Cardiac muscle cell (in vitro differentiated cells and primary cell): ENCODE data around the gene TTC12. TPM values are rescaled to one million over a fixed set of nuclear protein-coding genes. Genes with fewer than 3 reads are reported as not detected.

Experiments used
- DNase-seq, 2 donors: peaks; one replicate each; pipeline versions ENCODE4 v3.0.0 to v3.0.0-alpha.2; 2010 to 2017; ENCODE audit warnings: low read depth in 1 of 2, low spot score in 1 of 2
- H3K27ac ChIP-seq: fragments of 200-600 bp; sonication (generic); 2 replicates; pipeline ENCODE4 v1.5.1; 2016
- H3K27me3 ChIP-seq: fragments of 200-600 bp; sonication (generic); 2 replicates; pipeline ENCODE4 v1.6.0; 2016; ENCODE audit warnings: control low read depth
- H3K36me3 ChIP-seq: fragments of 200-600 bp; sonication (generic); 2 replicates; pipeline ENCODE4 v1.5.1; 2016; ENCODE audit warnings: control low read depth
- H3K4me1 ChIP-seq: fragments of 200-600 bp; sonication (generic); 2 replicates; pipeline ENCODE4 v1.8.1; 2017; ENCODE audit warnings: low read depth, mild to moderate bottlenecking, mixed run types
- H3K4me3 ChIP-seq: fragments of 200-600 bp; sonication (generic); 2 replicates; pipeline ENCODE4 v1.5.1; 2016; ENCODE audit warnings: mild to moderate bottlenecking
- H3K9me3 ChIP-seq: fragments of 200-600 bp; sonication (generic); 2 replicates; pipeline ENCODE4 v1.5.1; 2017; ENCODE audit warnings: low read depth, mild to moderate bottlenecking, control low read depth
- polyA plus RNA-seq: library from polyadenylated mRNA; unstranded; fragments of >200 nt; fragmentation: Nextera tagmentation; extraction: Ambion mirVana; gene quantifications from 2 replicates; pipeline ENCODE4 v1.2.1, GENCODE V29; 2016
- total RNA-seq: library from RNA; depleted of rRNA; stranded (reverse); fragments of >200 nt; gene quantifications from 2 replicates; pipeline ENCODE4 v1.2.3, GENCODE V29; 2016
- TF ChIP-seq, protein P1 (sequence below): IDR thresholded peaks from 2 replicates; pipeline ENCODE4 v1.5.1; 2012; ENCODE audit warnings: low read depth, mild to moderate bottlenecking, low read length

TTC12 gene
- total and polyA plus RNA-seq, 2 experiments from 2014 or later: 19.4 to 30.5 TPM

DNA sequence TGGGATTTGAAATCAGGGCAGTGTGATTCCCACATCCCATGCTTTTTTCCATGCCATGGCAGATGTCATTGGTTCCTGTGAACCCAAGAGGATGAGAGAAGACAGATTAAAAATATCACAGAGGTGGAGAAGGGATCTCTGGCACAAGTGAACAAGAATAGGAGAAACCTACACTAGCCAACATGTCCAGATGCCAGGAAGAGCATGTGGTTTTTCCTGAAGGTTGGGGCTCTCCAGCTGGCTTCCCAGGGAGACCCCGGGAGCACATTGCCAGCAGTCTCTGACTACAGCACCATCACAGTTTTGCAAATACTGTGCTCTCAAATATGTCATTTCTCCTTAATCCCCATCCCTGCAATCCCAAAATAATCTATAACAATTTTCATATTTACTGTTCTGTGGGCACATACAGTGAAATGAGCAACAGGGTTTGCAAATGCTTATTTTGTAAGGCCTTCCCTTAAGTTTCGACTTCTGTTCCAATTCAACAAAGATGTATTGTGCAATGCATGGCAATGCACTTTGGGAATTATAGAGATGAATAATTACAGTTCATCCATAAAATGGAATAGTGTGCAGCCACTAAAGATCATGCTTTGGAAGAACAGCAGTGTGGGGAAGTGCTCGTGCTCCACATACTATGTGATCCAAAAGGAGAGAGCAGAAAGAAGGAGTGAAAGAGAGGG is 78.0 kb downstream of the TTC12 start:
- no peak overlapping the region for H3K4me3 ChIP-seq
- H3K4me1 ChIP-seq: no peaks in the 10 kb centered on the region
- peaks cover 9% of the 10 kb centered on the region for H3K27me3 ChIP-seq
- no peak overlapping the region for H3K27ac ChIP-seq
- H3K9me3 ChIP-seq: no peaks in the 10 kb centered on the region
- no peaks in the 10 kb centered on the region for H3K36me3 ChIP-seq
- TF ChIP-seq, protein P1, sequence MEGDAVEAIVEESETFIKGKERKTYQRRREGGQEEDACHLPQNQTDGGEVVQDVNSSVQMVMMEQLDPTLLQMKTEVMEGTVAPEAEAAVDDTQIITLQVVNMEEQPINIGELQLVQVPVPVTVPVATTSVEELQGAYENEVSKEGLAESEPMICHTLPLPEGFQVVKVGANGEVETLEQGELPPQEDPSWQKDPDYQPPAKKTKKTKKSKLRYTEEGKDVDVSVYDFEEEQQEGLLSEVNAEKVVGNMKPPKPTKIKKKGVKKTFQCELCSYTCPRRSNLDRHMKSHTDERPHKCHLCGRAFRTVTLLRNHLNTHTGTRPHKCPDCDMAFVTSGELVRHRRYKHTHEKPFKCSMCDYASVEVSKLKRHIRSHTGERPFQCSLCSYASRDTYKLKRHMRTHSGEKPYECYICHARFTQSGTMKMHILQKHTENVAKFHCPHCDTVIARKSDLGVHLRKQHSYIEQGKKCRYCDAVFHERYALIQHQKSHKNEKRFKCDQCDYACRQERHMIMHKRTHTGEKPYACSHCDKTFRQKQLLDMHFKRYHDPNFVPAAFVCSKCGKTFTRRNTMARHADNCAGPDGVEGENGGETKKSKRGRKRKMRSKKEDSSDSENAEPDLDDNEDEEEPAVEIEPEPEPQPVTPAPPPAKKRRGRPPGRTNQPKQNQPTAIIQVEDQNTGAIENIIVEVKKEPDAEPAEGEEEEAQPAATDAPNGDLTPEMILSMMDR: no peak
- no peak for DNase-seq

DNA sequence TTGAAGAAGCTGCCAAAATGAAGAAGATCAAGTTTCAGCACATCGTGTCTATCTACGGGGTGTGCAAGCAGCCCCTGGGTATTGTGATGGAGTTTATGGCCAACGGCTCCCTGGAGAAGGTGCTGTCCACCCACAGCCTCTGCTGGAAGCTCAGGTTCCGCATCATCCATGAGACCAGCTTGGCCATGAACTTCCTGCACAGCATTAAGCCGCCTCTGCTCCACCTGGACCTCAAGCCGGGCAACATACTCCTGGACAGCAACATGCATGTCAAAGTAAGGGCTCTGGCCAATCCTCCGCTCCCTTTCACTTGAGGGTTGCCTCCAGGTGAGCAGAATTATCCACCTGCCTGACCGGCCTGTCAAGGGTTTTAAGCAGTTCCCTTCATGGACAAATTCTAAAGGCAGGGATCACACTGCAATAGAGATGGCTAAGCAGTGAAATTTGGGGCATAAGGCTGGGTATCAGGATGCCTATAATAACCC is 79.2 kb downstream of the TTC12 start:
- Histone ChIP-seq H3K27me3 (peaks cover 3% of the 10 kb centered on the region), H3K27ac (no peak overlapping the region), H3K36me3 (no peaks in the 10 kb centered on the region), H3K9me3 (no peaks in the 10 kb centered on the region), H3K4me3 (no peak overlapping the region), H3K4me1 (no peaks in the 10 kb centered on the region)
- DNase-seq: no peak
- TF ChIP-seq, protein P1: no peak

DNA sequence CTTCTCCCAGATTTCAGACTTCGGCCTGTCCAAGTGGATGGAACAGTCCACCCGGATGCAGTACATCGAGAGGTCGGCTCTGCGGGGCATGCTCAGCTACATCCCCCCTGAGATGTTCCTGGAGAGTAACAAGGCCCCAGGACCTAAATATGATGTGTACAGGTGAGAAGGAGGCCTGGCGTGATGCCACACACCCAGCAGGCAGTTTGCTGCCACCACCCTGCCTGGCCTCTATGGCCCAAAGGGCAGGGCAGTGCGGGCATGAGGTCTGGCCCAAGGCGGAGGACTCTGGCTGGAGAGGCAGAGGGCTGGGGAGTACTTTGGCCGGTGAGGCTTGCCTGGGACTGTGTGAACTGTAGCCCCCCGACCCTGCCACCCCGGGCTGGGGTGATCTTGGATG is 80.5 kb downstream of the TTC12 start:
- TF ChIP-seq, protein P1: no peak
- H3K9me3 ChIP-seq: no peaks in the 10 kb centered on the region
- no peaks in the 10 kb centered on the region for H3K36me3 ChIP-seq
- DNase-seq: no peak
- no peak overlapping the region for H3K27ac ChIP-seq
- no peak overlapping the region for H3K4me3 ChIP-seq
- H3K27me3 ChIP-seq: peaks cover 3% of the 10 kb centered on the region
- no peaks in the 10 kb centered on the region for H3K4me1 ChIP-seq

DNA sequence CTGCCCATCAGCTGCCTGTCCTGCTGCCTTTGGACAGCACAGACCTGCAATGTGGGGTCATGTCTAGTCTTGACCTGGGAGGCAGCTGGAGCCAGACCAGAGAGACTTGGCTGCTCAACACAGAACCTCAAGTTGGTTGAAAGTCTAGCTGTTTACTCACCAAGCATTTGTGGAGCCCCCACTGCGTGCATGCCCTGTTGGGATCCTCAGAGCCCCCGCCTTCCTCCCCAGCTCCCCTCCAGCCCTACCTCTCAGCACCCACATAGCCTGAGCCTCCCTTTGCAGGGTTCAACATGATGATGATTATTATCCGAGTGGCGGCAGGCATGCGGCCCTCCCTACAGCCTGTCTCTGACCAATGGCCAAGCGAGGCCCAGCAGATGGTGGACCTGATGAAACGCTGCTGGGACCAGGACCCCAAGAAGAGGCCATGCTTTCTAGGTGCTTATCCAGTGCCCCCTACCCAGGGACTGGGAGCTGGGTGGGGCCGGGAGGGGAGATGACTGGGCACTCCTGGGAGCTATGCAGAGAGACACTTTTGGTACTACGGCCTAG is 81.5 kb downstream of the TTC12 start:
- TF ChIP-seq, protein P1: no peak
- H3K27me3 ChIP-seq: peaks cover 3% of the 10 kb centered on the region
- H3K36me3 ChIP-seq: no peaks in the 10 kb centered on the region
- H3K27ac ChIP-seq: no peak overlapping the region
- no peaks in the 10 kb centered on the region for H3K4me1 ChIP-seq
- no peaks in the 10 kb centered on the region for H3K9me3 ChIP-seq
- no peak overlapping the region for H3K4me3 ChIP-seq
- DNase-seq: no peak

DNA sequence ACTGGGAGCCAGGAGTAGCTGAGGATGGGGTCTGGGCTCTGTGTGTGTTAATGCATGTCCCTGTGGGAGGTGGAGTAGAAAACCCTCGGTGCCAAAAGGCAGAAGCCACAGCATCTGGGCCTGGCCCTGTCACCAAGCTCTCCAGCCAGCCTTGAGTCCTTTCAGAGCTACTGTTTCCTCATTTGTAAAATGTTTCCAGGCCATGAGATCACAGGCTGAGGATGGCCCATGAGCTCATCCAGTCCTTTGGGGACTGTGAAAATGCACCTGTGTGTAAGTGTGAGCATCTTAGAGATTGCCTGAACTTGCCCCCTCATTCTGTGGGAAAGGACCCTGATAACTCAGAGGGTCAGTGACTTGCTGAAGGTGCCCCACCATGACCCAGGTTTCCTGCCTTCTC is 82.3 kb downstream of the TTC12 start:
- H3K36me3 ChIP-seq: no peaks in the 10 kb centered on the region
- no peak overlapping the region for H3K4me3 ChIP-seq
- no peaks in the 10 kb centered on the region for H3K9me3 ChIP-seq
- H3K4me1 ChIP-seq: no peaks in the 10 kb centered on the region
- TF ChIP-seq, protein P1: no peak
- no peak for DNase-seq
- no peak overlapping the region for H3K27ac ChIP-seq
- no peaks in the 10 kb centered on the region for H3K27me3 ChIP-seq
